WERI-Rb-1 (cell line): Measurements from ENCODE around the gene CHST15.

ENCODE experiments used
- DNase-seq: peaks from one replicate; pipeline ENCODE4 v3.0.0-alpha.2; 2020
- H3K27ac ChIP-seq: fragments of 250-450 bp; sonication (Bioruptor Pico); 2 replicates; pipeline ENCODE4 v1.5.1; 2020; ENCODE audit warnings: mild to moderate bottlenecking, moderate library complexity
- H3K27me3 ChIP-seq: fragments of 250-450 bp; sonication (Bioruptor Pico); 2 replicates; pipeline ENCODE4 v1.5.1; 2021; ENCODE audit warnings: mild to moderate bottlenecking, low read depth, moderate library complexity; ENCODE audit not compliant: insufficient read depth, severe bottlenecking
- H3K36me3 ChIP-seq: fragments of 250-450 bp; sonication (Bioruptor Pico); 2 replicates; pipeline ENCODE4 v1.5.1; 2020; ENCODE audit warnings: mild to moderate bottlenecking, moderate library complexity
- H3K4me3 ChIP-seq: 2 replicates; pipeline ENCODE4 v1.5.1; 2011; ENCODE audit warnings: low read depth, mild to moderate bottlenecking, control low read depth, low read length
- H3K9me3 ChIP-seq: fragments of 250-450 bp; sonication (Bioruptor Pico); 2 replicates; pipeline ENCODE4 v1.5.1; 2021; ENCODE audit warnings: mild to moderate bottlenecking, moderate library complexity; ENCODE audit not compliant: severe bottlenecking
- TF ChIP-seq, protein P1 (sequence below): IDR thresholded peaks from 2 replicates; pipeline ENCODE4 v1.5.1; 2011; ENCODE audit warnings: low read depth, mild to moderate bottlenecking, control low read depth, inconsistent platforms, low read length

Gene CHST15

DNA sequence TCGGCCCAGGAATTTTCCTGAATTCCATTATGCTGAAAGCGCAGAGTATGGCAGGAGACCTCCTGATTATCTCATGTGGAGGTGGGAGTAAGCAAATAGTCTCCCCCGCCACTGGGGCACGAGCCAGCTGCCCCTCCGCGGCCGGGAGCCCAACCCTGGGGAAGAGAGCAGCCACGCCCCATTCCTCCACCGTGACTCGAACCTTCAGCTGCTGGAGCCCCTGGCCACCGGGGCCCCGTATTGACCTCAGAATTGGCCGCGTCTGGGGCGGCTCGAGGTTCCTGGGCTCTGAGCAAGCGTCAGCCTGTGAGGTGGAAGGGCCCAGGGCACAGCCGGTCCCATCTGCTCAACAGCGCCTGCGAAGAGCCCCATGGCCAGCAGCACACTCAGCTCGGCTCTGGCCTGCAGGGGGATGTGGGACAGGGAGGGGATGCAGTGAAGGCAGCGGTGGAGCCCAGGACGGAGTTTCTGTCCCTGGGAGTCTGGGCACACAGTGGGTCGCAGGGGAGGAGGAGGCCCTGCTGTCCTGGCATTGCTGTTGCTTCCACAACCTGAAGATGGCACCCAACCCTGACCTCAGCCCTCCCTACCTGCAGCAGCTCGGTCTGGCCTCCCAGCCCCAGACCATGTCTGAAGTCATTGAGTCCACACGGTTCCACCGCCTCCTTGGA lies 97.8 kb downstream of the CHST15 start:
- Histone ChIP-seq H3K36me3 (no peaks in the 10 kb centered on the region), H3K4me3 (peak overlapping the region; percentile 30), H3K27me3 (peaks cover 41% of the 10 kb centered on the region), H3K27ac (no peak overlapping the region), H3K9me3 (peaks cover 4% of the 10 kb centered on the region)
- peak; percentile 74 for DNase-seq
- TF ChIP-seq, protein P1, sequence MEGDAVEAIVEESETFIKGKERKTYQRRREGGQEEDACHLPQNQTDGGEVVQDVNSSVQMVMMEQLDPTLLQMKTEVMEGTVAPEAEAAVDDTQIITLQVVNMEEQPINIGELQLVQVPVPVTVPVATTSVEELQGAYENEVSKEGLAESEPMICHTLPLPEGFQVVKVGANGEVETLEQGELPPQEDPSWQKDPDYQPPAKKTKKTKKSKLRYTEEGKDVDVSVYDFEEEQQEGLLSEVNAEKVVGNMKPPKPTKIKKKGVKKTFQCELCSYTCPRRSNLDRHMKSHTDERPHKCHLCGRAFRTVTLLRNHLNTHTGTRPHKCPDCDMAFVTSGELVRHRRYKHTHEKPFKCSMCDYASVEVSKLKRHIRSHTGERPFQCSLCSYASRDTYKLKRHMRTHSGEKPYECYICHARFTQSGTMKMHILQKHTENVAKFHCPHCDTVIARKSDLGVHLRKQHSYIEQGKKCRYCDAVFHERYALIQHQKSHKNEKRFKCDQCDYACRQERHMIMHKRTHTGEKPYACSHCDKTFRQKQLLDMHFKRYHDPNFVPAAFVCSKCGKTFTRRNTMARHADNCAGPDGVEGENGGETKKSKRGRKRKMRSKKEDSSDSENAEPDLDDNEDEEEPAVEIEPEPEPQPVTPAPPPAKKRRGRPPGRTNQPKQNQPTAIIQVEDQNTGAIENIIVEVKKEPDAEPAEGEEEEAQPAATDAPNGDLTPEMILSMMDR = peak; percentile 89

DNA sequence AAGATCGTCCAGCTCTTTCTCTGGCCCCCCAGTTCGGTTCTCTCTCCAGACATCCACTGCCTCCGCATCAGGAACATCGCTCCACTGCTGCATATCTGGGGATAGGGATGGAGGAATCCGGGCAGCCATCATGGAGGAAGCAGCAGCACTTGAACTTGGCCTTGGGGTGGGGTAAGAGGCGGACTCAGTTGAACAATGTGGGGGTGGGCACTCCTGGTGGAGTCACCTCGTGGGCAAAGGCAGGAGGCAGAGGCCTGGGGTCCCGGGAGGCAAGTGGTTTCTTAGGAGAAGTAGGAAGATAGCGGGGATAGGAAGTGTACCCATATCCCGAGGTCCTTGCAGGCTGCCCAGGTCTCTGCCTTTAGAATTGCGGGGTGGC lies 98.3 kb downstream of the CHST15 start:
- DNase-seq = no peak
- H3K36me3 ChIP-seq = no peaks in the 10 kb centered on the region
- H3K27me3 ChIP-seq = peaks cover 46% of the 10 kb centered on the region
- H3K9me3 ChIP-seq = peaks cover 4% of the 10 kb centered on the region
- H3K4me3 ChIP-seq = peak overlapping the region; percentile 30
- TF ChIP-seq, protein P1 = no peak
- H3K27ac ChIP-seq = no peak overlapping the region

DNA sequence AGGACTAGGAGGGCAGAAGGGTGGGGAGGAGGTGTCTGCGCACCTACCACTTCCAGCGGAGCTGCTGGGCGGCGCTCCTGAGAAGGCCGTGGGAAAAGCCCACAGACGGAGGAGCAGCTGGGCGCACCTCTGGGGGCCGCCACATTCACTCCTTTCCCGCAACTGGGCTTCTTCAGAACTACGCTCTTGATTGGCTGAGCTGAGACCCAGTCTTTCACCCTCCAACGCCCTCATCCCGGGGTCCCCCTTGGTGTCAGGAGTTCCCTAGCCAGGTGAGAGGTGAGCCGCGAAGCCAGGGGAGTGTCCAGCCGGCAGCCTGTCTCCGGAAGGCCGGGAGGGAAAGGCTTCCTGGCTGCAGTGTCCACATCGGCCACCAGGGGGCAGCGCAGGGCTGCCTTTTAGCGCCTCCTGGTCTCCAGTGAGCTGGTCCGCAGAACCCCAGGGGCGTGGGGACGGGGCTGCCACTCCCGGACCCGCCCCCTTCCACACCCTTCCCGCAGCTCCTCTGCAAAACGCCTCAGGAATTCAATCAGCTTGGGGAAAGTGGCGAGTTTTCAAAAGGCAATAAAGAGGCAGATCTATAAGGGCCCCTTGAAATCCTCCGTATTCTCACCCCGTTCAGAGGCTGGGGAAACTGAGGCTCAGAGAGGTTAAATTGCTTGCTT lies 98.8 kb downstream of the CHST15 start:
- no peaks in the 10 kb centered on the region for H3K36me3 ChIP-seq
- no peak overlapping the region for H3K27ac ChIP-seq
- DNase-seq = peak; percentile 88
- H3K4me3 ChIP-seq = peak overlapping the region; percentile 30
- H3K27me3 ChIP-seq = peaks cover 51% of the 10 kb centered on the region
- TF ChIP-seq, protein P1 = peak; percentile 96
- peaks cover 4% of the 10 kb centered on the region for H3K9me3 ChIP-seq

DNA sequence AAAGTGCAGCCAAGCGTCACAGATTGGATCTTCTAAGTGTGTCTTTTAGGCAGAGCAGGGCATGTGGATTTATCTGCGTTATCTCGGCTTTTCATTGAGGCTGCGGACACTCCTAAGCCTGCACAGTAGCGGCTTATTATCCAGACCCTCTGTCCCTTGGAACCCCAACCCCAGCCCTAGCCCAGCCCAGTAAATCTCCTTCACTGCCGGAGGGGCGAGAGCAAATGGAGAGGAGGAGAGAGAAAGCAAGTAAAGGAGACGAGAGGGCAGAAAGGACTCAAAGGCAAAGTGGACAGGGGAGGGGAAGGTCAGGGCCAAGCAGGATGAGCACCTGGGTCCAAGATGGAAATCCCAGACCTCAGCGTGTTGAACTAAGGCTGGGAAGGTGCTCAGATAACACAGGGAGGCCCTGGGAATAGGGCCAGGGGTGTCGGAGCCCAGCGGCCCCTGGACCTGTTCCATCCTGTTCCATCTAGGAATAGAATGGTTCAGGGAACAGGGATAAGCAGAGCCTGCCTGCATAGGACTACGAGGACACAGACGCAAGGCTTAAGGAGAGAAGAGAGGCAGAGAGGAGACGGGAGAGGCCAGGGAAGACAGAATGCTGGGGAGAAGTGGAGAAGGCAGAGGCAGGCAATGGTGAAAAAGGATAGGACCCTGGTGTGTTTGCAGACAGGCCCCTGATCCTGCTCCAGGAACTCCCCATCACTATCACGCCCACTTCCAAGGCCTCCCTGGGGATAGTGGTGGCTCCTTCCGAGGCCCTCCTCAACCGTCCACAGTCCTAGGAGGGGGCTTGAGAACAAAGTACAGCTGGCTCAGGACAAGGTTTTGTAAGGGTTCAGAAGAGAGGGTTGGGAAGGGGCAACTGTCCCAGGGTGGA lies 99.6 kb downstream of the CHST15 start:
- no peak overlapping the region for H3K27ac ChIP-seq
- peaks cover 4% of the 10 kb centered on the region for H3K9me3 ChIP-seq
- H3K4me3 ChIP-seq = no peak overlapping the region; the same call in 1 of the 2 replicates
- H3K36me3 ChIP-seq = no peaks in the 10 kb centered on the region
- H3K27me3 ChIP-seq = peaks cover 58% of the 10 kb centered on the region
- TF ChIP-seq, protein P1 = no peak
- DNase-seq = no peak

DNA sequence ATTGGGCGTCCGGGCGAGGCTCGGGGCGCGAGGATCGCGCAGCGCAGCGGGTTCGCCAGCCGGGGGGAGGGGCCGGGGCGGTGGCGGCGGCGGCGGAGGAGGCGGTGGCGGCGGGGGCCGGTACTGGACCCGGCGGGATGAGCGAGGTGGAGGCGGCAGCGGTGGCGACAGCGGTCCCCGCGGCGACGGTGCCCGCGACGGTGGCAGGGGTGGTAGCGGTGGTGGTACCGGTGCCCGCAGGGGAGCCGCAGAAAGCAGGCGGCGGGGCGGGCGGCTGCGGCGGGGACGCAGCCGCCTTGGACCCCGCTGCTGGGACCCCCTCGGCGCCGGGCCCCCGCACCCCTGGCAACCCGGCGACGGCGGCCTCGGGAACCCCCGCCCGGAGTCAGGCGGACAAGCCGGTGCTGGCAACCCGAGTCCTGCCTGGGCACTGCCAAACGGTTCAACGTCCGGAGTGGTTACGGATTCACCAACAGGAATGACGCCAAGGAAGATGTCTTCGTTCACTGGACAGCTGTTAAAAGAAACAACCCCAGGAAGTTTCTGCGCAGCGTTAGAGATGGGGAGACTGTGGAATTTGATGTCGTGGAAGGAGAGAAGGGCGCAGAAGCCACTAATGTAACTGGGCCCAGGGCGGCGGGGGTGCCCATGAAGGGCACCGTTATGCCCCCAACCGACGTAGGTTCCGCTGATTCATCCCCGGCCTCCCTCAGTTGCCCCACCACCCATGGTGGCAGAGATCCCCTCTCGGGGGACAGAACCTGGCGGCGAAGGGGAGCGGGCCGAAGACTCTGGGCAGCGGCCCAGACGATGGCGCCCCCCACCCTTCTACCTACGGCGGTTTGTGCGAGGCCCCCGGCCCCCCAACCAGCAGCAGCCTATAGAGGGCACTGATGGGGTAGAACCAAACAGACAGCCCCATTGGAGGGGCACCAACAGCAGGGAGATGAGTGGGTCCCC lies 101.5 kb downstream of the CHST15 start:
- Histone ChIP-seq H3K27me3 (peaks cover 74% of the 10 kb centered on the region), H3K36me3 (no peaks in the 10 kb centered on the region), H3K4me3 (no peak overlapping the region), H3K27ac (no peak overlapping the region), H3K9me3 (peaks cover 4% of the 10 kb centered on the region)
- no peak for DNase-seq
- TF ChIP-seq, protein P1 = no peak
